Activated CD4-positive, alpha-beta T cell treated with anti-CD3 and anti-CD28 coated beads, Interleukin-2, amount 10 ng/mL, durations not matched to agents 24 days and 14 days (primary cell): ENCODE data around the gene YWHAG. TPM values are rescaled to one million over a fixed set of nuclear protein-coding genes. Genes with fewer than 3 reads are reported as not detected.
"Not testable (repeated sequence)": the region's sequence is repeated elsewhere in the genome, so short reads cannot be mapped to it uniquely, and the experiment has no call there.

Experiments used
- DNase-seq: peaks from one replicate; pipeline ENCODE4 v3.0.0; 2022
- H3K27ac Mint-ChIP-seq: one replicate; pipeline ENCODE4 v1.8.0; 2022; ENCODE audit warnings: mild to moderate bottlenecking, mixed read lengths
- H3K27me3 Mint-ChIP-seq: one replicate; pipeline ENCODE4 v1.8.0; 2022; ENCODE audit warnings: mixed read lengths
- H3K36me3 Mint-ChIP-seq: one replicate; pipeline ENCODE4 v1.8.0; 2022; ENCODE audit warnings: low read depth, mild to moderate bottlenecking, mixed read lengths
- H3K4me1 Mint-ChIP-seq: one replicate; pipeline ENCODE4 v1.8.0; 2021; ENCODE audit warnings: mixed read lengths
- H3K4me3 Mint-ChIP-seq: one replicate; pipeline ENCODE4 v1.8.0; 2022; ENCODE audit warnings: mild to moderate bottlenecking, moderate library complexity, mixed read lengths
- H3K9me3 Mint-ChIP-seq: one replicate; pipeline ENCODE4 v1.8.0; 2021; ENCODE audit warnings: mixed read lengths
- intact Hi-C: fragments of 100-400 bp; cut with micrococcal nuclease; formaldehyde crosslinking; loops from one replicate; pipeline ENCODE4 v1.15.1; 2023
- total RNA-seq: library from RNA; stranded (reverse); gene quantifications from 2 replicates; pipeline ENCODE4 v1.2.3, GENCODE V29; 2022

The YWHAG gene
- total RNA-seq, 1 donor from 2014 or later: 183 TPM

- H3K27ac Mint-ChIP-seq: no peak overlapping the region
- H3K4me3 Mint-ChIP-seq: no peak overlapping the region
Measured at GRCh38 chr7:76349313-76349885, 9.4 kb downstream of the YWHAG start.

GRCh38 chr7:76347710-76348109 is 11.1 kb downstream of the YWHAG start:
- H3K9me3 Mint-ChIP-seq: no peaks in the 10 kb centered on the region
- H3K4me1 Mint-ChIP-seq: peaks cover 56% of the 10 kb centered on the region
- H3K27ac Mint-ChIP-seq: peak overlapping the region; percentile 75
- H3K27me3 Mint-ChIP-seq: no peaks in the 10 kb centered on the region
- intact Hi-C loops: no loop called here
- H3K4me3 Mint-ChIP-seq: peak overlapping the region; percentile 49
- no peak for DNase-seq
- peaks cover 75% of the 10 kb centered on the region for H3K36me3 Mint-ChIP-seq

More at GRCh38 chr7:76349313-76349885, 9.4 kb downstream of the YWHAG start:
- Mint-ChIP-seq H3K36me3 (peaks cover 63% of the 10 kb centered on the region), H3K9me3 (no peaks in the 10 kb centered on the region), H3K4me1 (peaks cover 48% of the 10 kb centered on the region), H3K27me3 (no peaks in the 10 kb centered on the region)
- intact Hi-C loops: no loop called here
- DNase-seq: no peak

- Mint-ChIP-seq H3K4me1 (peaks cover 59% of the 10 kb centered on the region), H3K36me3 (peaks cover 78% of the 10 kb centered on the region), H3K27me3 (no peaks in the 10 kb centered on the region), H3K4me3 (peak overlapping the region; percentile 40), H3K9me3 (no peaks in the 10 kb centered on the region), H3K27ac (peak overlapping the region; percentile 80)
- intact Hi-C loops: no loop called here
- DNase-seq: no peak
Measured at GRCh38 chr7:76346778-76347177, 12.0 kb downstream of the YWHAG start.

GRCh38 chr7:76346097-76346496 is 12.7 kb downstream of the YWHAG start:
- H3K4me3 Mint-ChIP-seq: no peak overlapping the region
- intact Hi-C loops: no loop called here
- peaks cover 57% of the 10 kb centered on the region for H3K4me1 Mint-ChIP-seq
- H3K27ac Mint-ChIP-seq: peak overlapping the region; percentile 52
- no peak for DNase-seq
- peaks cover 74% of the 10 kb centered on the region for H3K36me3 Mint-ChIP-seq
- no peaks in the 10 kb centered on the region for H3K27me3 Mint-ChIP-seq
- no peaks in the 10 kb centered on the region for H3K9me3 Mint-ChIP-seq

- H3K4me1 Mint-ChIP-seq: peaks cover 57% of the 10 kb centered on the region
- H3K9me3 Mint-ChIP-seq: no peaks in the 10 kb centered on the region
- H3K4me3 Mint-ChIP-seq: no peak overlapping the region
- H3K36me3 Mint-ChIP-seq: peaks cover 73% of the 10 kb centered on the region
- peak overlapping the region; percentile 7 for H3K27ac Mint-ChIP-seq
- H3K27me3 Mint-ChIP-seq: no peaks in the 10 kb centered on the region
- no peak for DNase-seq
- intact Hi-C loops: loop anchor here (1.0 kb wide), 1 partner anchor 15 kb away; no protein-coding TSS in a partner anchor
Measured at GRCh38 chr7:76343931-76344321, 14.9 kb downstream of the YWHAG start.

- Mint-ChIP-seq H3K27me3 (no peaks in the 10 kb centered on the region), H3K36me3 (peaks cover 74% of the 10 kb centered on the region), H3K4me1 (peaks cover 58% of the 10 kb centered on the region), H3K4me3 (no peak overlapping the region), H3K9me3 (no peaks in the 10 kb centered on the region), H3K27ac (peak overlapping the region; percentile 7)
- no peak for DNase-seq
- intact Hi-C loops: loop anchor here (1.0 kb wide), 1 partner anchor 16 kb away; no protein-coding TSS in a partner anchor
Measured at GRCh38 chr7:76343294-76343930, 15.4 kb downstream of the YWHAG start.

- H3K9me3 Mint-ChIP-seq: no peaks in the 10 kb centered on the region
- peaks cover 59% of the 10 kb centered on the region for H3K4me1 Mint-ChIP-seq
- intact Hi-C loops: no loop called here
- H3K27me3 Mint-ChIP-seq: no peaks in the 10 kb centered on the region
- DNase-seq: no peak
- H3K27ac Mint-ChIP-seq: peak overlapping the region; percentile 61
- H3K4me3 Mint-ChIP-seq: no peak overlapping the region
- H3K36me3 Mint-ChIP-seq: peaks cover 74% of the 10 kb centered on the region
Measured at GRCh38 chr7:76342222-76342621, 16.6 kb downstream of the YWHAG start.

GRCh38 chr7:76340617-76341131 is 18.1 kb downstream of the YWHAG start:
- peaks cover 47% of the 10 kb centered on the region for H3K4me1 Mint-ChIP-seq
- DNase-seq: no peak
- no peak overlapping the region for H3K4me3 Mint-ChIP-seq
- peak overlapping the region; percentile 78 for H3K27ac Mint-ChIP-seq
- H3K27me3 Mint-ChIP-seq: no peaks in the 10 kb centered on the region
- H3K9me3 Mint-ChIP-seq: no peaks in the 10 kb centered on the region
- intact Hi-C loops: no loop called here
- peaks cover 67% of the 10 kb centered on the region for H3K36me3 Mint-ChIP-seq

GRCh38 chr7:76338298-76339084 is 20.3 kb downstream of the YWHAG start:
- H3K4me1 Mint-ChIP-seq: peaks cover 41% of the 10 kb centered on the region
- H3K36me3 Mint-ChIP-seq: peaks cover 54% of the 10 kb centered on the region
- H3K27ac Mint-ChIP-seq: no peak overlapping the region

GRCh38 chr7:76337147-76337546 is 21.6 kb downstream of the YWHAG start:
- Mint-ChIP-seq H3K4me1 (peaks cover 36% of the 10 kb centered on the region), H3K27me3 (no peaks in the 10 kb centered on the region), H3K9me3 (no peaks in the 10 kb centered on the region), H3K36me3 (peaks cover 49% of the 10 kb centered on the region), H3K4me3 (no peak overlapping the region), H3K27ac (no peak overlapping the region)
- no peak for DNase-seq
- intact Hi-C loops: no loop called here

More at GRCh38 chr7:76338298-76339084, 20.3 kb downstream of the YWHAG start:
- intact Hi-C loops: no loop called here
- H3K9me3 Mint-ChIP-seq: no peaks in the 10 kb centered on the region
- no peaks in the 10 kb centered on the region for H3K27me3 Mint-ChIP-seq
- no peak overlapping the region for H3K4me3 Mint-ChIP-seq
- no peak for DNase-seq

- H3K4me3 Mint-ChIP-seq: no peak overlapping the region
- no peaks in the 10 kb centered on the region for H3K9me3 Mint-ChIP-seq
- H3K27me3 Mint-ChIP-seq: no peaks in the 10 kb centered on the region
- H3K36me3 Mint-ChIP-seq: peaks cover 50% of the 10 kb centered on the region
- peaks cover 32% of the 10 kb centered on the region for H3K4me1 Mint-ChIP-seq
- no peak overlapping the region for H3K27ac Mint-ChIP-seq
- no peak for DNase-seq
- intact Hi-C loops: no loop called here
Measured at GRCh38 chr7:76336094-76336493, 22.7 kb downstream of the YWHAG start.

- Mint-ChIP-seq H3K36me3 (peaks cover 48% of the 10 kb centered on the region), H3K4me1 (peaks cover 26% of the 10 kb centered on the region)
- intact Hi-C loops, H3K27me3 Mint-ChIP-seq, DNase-seq, H3K4me3 Mint-ChIP-seq, H3K27ac Mint-ChIP-seq, H3K9me3 Mint-ChIP-seq: not testable (repeated sequence)
Measured at GRCh38 chr7:76335417-76335816, 23.4 kb downstream of the YWHAG start.

GRCh38 chr7:76334320-76334967 is 24.3 kb downstream of the YWHAG start:
- Mint-ChIP-seq H3K27me3 (no peaks in the 10 kb centered on the region), H3K36me3 (peaks cover 46% of the 10 kb centered on the region), H3K9me3 (no peaks in the 10 kb centered on the region), H3K27ac (no peak overlapping the region), H3K4me3 (no peak overlapping the region), H3K4me1 (peaks cover 25% of the 10 kb centered on the region)
- no peak for DNase-seq
- intact Hi-C loops: no loop called here
